C4-2B (cell line): Measurements from ENCODE around the gene CRLF1.

ENCODE experiments used
- ZFX ChIP-seq: fragments of 450-650 bp; IDR thresholded peaks from 2 replicates; pipeline ENCODE4 v1.6.1; 2017
- TF ChIP-seq, protein P1 (sequence below): fragments of 450-650 bp; conservative IDR thresholded peaks from 2 replicates; pipeline ENCODE4 v1.5.1; 2017; ENCODE audit warnings: mild to moderate bottlenecking

- TF ChIP-seq, protein P1, sequence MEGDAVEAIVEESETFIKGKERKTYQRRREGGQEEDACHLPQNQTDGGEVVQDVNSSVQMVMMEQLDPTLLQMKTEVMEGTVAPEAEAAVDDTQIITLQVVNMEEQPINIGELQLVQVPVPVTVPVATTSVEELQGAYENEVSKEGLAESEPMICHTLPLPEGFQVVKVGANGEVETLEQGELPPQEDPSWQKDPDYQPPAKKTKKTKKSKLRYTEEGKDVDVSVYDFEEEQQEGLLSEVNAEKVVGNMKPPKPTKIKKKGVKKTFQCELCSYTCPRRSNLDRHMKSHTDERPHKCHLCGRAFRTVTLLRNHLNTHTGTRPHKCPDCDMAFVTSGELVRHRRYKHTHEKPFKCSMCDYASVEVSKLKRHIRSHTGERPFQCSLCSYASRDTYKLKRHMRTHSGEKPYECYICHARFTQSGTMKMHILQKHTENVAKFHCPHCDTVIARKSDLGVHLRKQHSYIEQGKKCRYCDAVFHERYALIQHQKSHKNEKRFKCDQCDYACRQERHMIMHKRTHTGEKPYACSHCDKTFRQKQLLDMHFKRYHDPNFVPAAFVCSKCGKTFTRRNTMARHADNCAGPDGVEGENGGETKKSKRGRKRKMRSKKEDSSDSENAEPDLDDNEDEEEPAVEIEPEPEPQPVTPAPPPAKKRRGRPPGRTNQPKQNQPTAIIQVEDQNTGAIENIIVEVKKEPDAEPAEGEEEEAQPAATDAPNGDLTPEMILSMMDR: no peak
- no peak for TF ChIP-seq ZFX
These were observed 7.1 kb upstream of the CRLF1 start for GRCh38 chr19:18613589-18614234.
